Embryonic facial prominence (tissue), 1 donor: ENCODE results near the gene POLRMT.
"Not testable (repeated sequence)": the region's sequence is repeated elsewhere in the genome, so short reads cannot be mapped to it uniquely, and the experiment has no call there.

Source experiments
- DNase-seq: peaks from one replicate; pipeline ENCODE4 v3.0.0-alpha.2; 2016; ENCODE audit errors: extremely low spot score

The POLRMT gene

GRCh38 chr19:633068-633785, at the start of gene POLRMT:
Gene POLRMT, minus strand, starts transcription at chr19:633537. Its CDS starts 25 bp downstream, at chr19:633512.
- peak; percentile 94 for DNase-seq

GRCh38 chr19:682678-683320, 49.5 kb upstream of the POLRMT start:
- DNase-seq, result no peak

- no peak for DNase-seq
Observed at GRCh38 chr19:681029-682019, 48.0 kb upstream of the POLRMT start.

GRCh38 chr19:680287-681028, 47.1 kb upstream of the POLRMT start:
- peak; percentile 96 for DNase-seq

- peak; percentile 62 for DNase-seq
Observed at GRCh38 chr19:679418-680286, 46.3 kb upstream of the POLRMT start.

- no peak for DNase-seq
Observed at GRCh38 chr19:678791-679388, 45.6 kb upstream of the POLRMT start.

GRCh38 chr19:677601-678436, 44.5 kb upstream of the POLRMT start:
- no peak for DNase-seq

GRCh38 chr19:677201-677600, 43.9 kb upstream of the POLRMT start:
- DNase-seq, result no peak

GRCh38 chr19:676339-677105, 43.2 kb upstream of the POLRMT start, which contains the start of gene FSTL3:
Gene FSTL3, plus strand, starts transcription at chr19:676392. Its CDS starts 32 bp downstream, at chr19:676424.
- DNase-seq, result no peak

GRCh38 chr19:676007-676338, 42.6 kb upstream of the POLRMT start:
- DNase-seq, result no peak

GRCh38 chr19:674282-675151, 41.2 kb upstream of the POLRMT start:
- DNase-seq, result no peak

- DNase-seq, result no peak
Observed at GRCh38 chr19:670609-671075, 37.3 kb upstream of the POLRMT start.

GRCh38 chr19:668675-669434, 35.5 kb upstream of the POLRMT start:
- DNase-seq, result not testable (repeated sequence)

GRCh38 chr19:666985-667573, 33.7 kb upstream of the POLRMT start:
- DNase-seq, result not testable (repeated sequence)

- peak; percentile 53 for DNase-seq
Observed at GRCh38 chr19:664913-665443, 31.6 kb upstream of the POLRMT start.

GRCh38 chr19:663682-664117, 30.4 kb upstream of the POLRMT start:
- no peak for DNase-seq
